Measurements from ENCODE around the gene PHF19. TPM values are rescaled to one million over a fixed set of nuclear protein-coding genes. Genes with fewer than 3 reads are reported as not detected.

Gene PHF19
- total RNA-seq, 1 experiment from 2014 or later = 66.8 TPM

GRCh38 chr9:120872791-120873502 is 4.0 kb downstream of the PHF19 start:
- H3K4ac ChIP-seq (ENCODE audit: low read depth, low read length) = no peak overlapping the region
- no peak overlapping the region for H4K8ac ChIP-seq (replicated peaks; ENCODE audit: insufficient read length, low read depth, low read length)
- DNase-seq = no peak
- Mint-ChIP-seq H3K4me1 (peaks cover 56% of the 10 kb centered on the region in 2 experiments), H3K36me3 (ENCODE audit: insufficient read depth in 1 of 3, low read depth in 3 of 3) (peaks cover 3 to 46% (median 26%) of the 10 kb centered on the region in 3 experiments; a peak in 6 of 7 replicates), H3K9me3 (no peaks in the 10 kb centered on the region; a peak in 1 of 5 replicates), H3K4me3 (peak overlapping the region in 1 of 2 experiments; percentile 44; a peak in 3 of 5 replicates), H3K27ac (peak overlapping the region; percentile 65 to 96 (median 94); a peak in 6 of 7 replicates), H3K27me3 (ENCODE audit: low read depth) (peaks cover 3% of the 10 kb centered on the region; the same call in 1 of the 2 replicates)
- no peak overlapping the region for H2BK20ac ChIP-seq (ENCODE audit: low read depth, low read length, poor library complexity, severe bottlenecking)
- H3K56ac ChIP-seq (ENCODE audit: insufficient read length, low read depth, low read length) = no peak overlapping the region
- peak overlapping the region; percentile 45 for H3K4me2 ChIP-seq (ENCODE audit: insufficient read depth, insufficient read length, low read length)
- H3T11ph ChIP-seq (ENCODE audit: low read length) = no peak overlapping the region
- WGBS (ENCODE audit: extremely low coverage, insufficient read length, low lambda C conversion rate) = no CpG with 5 or more reads among the region's 3 CpGs
- H3K14ac ChIP-seq (ENCODE audit: insufficient read depth, low read length) = no peak overlapping the region
- H3K4me1 ChIP-seq (ENCODE audit: insufficient read depth, low read length) = peaks cover 10% of the 10 kb centered on the region
- H3K9ac ChIP-seq (ENCODE audit: extremely low read depth, insufficient read length, low read length) = no peak overlapping the region
- peaks cover 5% of the 10 kb centered on the region for H3K23me2 ChIP-seq (ENCODE audit: insufficient read length, low read depth, low read length, poor library complexity, severe bottlenecking)
- H3K18ac ChIP-seq (ENCODE audit: insufficient read length, low read depth, low read length) = peak overlapping the region; percentile 9
- no peak overlapping the region for H2BK15ac ChIP-seq (ENCODE audit: low read depth, low read length)
- H3K23ac ChIP-seq (ENCODE audit: insufficient read length, low read depth, low read length) = no peak overlapping the region
- H3K9me3 ChIP-seq (ENCODE audit: control insufficient read depth, low read depth, low read length) = no peaks in the 10 kb centered on the region
- H3K27me3 ChIP-seq (ENCODE audit: insufficient read depth, low read length) = peaks cover 2% of the 10 kb centered on the region; the same call in 1 of the 2 replicates
- no peaks in the 10 kb centered on the region for H4K20me1 ChIP-seq (ENCODE audit: control insufficient read depth, insufficient read depth, insufficient read length)
- no peak overlapping the region for H2BK120ac ChIP-seq (ENCODE audit: low read depth, low read length, poor library complexity, severe bottlenecking)
- H4K91ac ChIP-seq (ENCODE audit: insufficient read length, low read depth, low read length) = no peak overlapping the region
- H3K27ac ChIP-seq (ENCODE audit: insufficient read length, low read depth, low read length) = peak overlapping the region; percentile 77
- H3K79me2 ChIP-seq (ENCODE audit: insufficient read depth, low read length) = no peaks in the 10 kb centered on the region
- no peak overlapping the region for H2BK12ac ChIP-seq (ENCODE audit: insufficient read length, low read depth, low read length)
- H2BK5ac ChIP-seq (ENCODE audit: insufficient read length, low read length) = no peak overlapping the region
- no peak overlapping the region for H4K5ac ChIP-seq (ENCODE audit: insufficient read length, low read depth, low read length)
- no peaks in the 10 kb centered on the region for H3K79me1 ChIP-seq (ENCODE audit: insufficient read depth, low read depth, low read length, poor library complexity, severe bottlenecking)
- no peak overlapping the region for H2AFZ ChIP-seq (ENCODE audit: low read length)
- no peak overlapping the region for H2AK5ac ChIP-seq (ENCODE audit: insufficient read length, low read length)
- TF ChIP-seq CTCF (conservative IDR thresholded peaks at IDR 0.05) = no peak

Measured in H9 (cell line).